GM21367 (cell line): Measurements from ENCODE around the gene COL8A1.

Source experiments
- ATAC-seq: cut with Tn5 transposase; IDR thresholded peaks from one replicate; pipeline ENCODE4 v1.9.1; 2021; ENCODE audit not compliant: unreplicated experiment

Gene COL8A1

GRCh38 chr3:99637368-99638111 is 854 bp upstream of the COL8A1 start:
- no peak for ATAC-seq

GRCh38 chr3:99639579-99639978 is 1.2 kb downstream of the COL8A1 start:
- no peak for ATAC-seq

GRCh38 chr3:99640214-99640851 is 1.9 kb downstream of the COL8A1 start:
- no peak for ATAC-seq

- no peak for ATAC-seq
Observed at GRCh38 chr3:99641480-99641879, 3.1 kb downstream of the COL8A1 start.

GRCh38 chr3:99641982-99642381 is 3.6 kb downstream of the COL8A1 start:
- no peak for ATAC-seq

- no peak for ATAC-seq
Observed at GRCh38 chr3:99644017-99644416, 5.6 kb downstream of the COL8A1 start.

- ATAC-seq: no peak
Observed at GRCh38 chr3:99644746-99645145, 6.4 kb downstream of the COL8A1 start.

GRCh38 chr3:99645277-99646106 is 7.1 kb downstream of the COL8A1 start:
- no peak for ATAC-seq

- no peak for ATAC-seq
Observed at GRCh38 chr3:99646107-99646435, 7.7 kb downstream of the COL8A1 start.

- ATAC-seq: no peak
Observed at GRCh38 chr3:99647081-99647480, 8.7 kb downstream of the COL8A1 start.

- no peak for ATAC-seq
Observed at GRCh38 chr3:99648101-99648500, 9.7 kb downstream of the COL8A1 start.

- no peak for ATAC-seq
Observed at GRCh38 chr3:99648516-99648915, 10.1 kb downstream of the COL8A1 start.

GRCh38 chr3:99651531-99651930 is 13.1 kb downstream of the COL8A1 start:
- ATAC-seq: no peak

- no peak for ATAC-seq
Observed at GRCh38 chr3:99656624-99657023, 18.2 kb downstream of the COL8A1 start.

- no peak for ATAC-seq
Observed at GRCh38 chr3:99658274-99658673, 19.9 kb downstream of the COL8A1 start.

- ATAC-seq: no peak
Observed at GRCh38 chr3:99659032-99659431, 20.6 kb downstream of the COL8A1 start.

GRCh38 chr3:99659951-99660350 is 21.6 kb downstream of the COL8A1 start:
- ATAC-seq: no peak

GRCh38 chr3:99662838-99663570 is 24.6 kb downstream of the COL8A1 start:
- no peak for ATAC-seq

- ATAC-seq: no peak
Observed at GRCh38 chr3:99663977-99664376, 25.6 kb downstream of the COL8A1 start.

GRCh38 chr3:99665017-99665416 is 26.6 kb downstream of the COL8A1 start:
- ATAC-seq: no peak

GRCh38 chr3:99666201-99666600 is 27.8 kb downstream of the COL8A1 start:
- ATAC-seq: no peak
